Esophagus squamous epithelium (tissue), 4 donors: Measurements from ENCODE around the gene PRKCE.

Experiments
- POLR2A ChIP-seq, 4 donors: fragments of 450-650 bp; IDR thresholded peaks; one replicate each; pipeline ENCODE4 v1.6.1; 2017; ENCODE audit warnings: antibody characterized with exemption in 4 of 4, mild to moderate bottlenecking in 4 of 4, moderate library complexity in 3 of 4
- TF ChIP-seq, protein P1 (sequence below), 6 experiments: fragments of 450-650 bp in 4 of 6; fragments of 200-600 bp in 2 of 6; sonication (generic) in 2 of 6; IDR thresholded peaks; one replicate each; pipeline ENCODE4 v1.5.1; 2016 to 2019; ENCODE audit warnings: antibody characterized with exemption in 6 of 6, mild to moderate bottlenecking in 4 of 6, moderate library complexity in 4 of 6

GRCh38 chr2:46157072-46157965, 505.8 kb downstream of the PRKCE start:
- TF ChIP-seq, protein P1, sequence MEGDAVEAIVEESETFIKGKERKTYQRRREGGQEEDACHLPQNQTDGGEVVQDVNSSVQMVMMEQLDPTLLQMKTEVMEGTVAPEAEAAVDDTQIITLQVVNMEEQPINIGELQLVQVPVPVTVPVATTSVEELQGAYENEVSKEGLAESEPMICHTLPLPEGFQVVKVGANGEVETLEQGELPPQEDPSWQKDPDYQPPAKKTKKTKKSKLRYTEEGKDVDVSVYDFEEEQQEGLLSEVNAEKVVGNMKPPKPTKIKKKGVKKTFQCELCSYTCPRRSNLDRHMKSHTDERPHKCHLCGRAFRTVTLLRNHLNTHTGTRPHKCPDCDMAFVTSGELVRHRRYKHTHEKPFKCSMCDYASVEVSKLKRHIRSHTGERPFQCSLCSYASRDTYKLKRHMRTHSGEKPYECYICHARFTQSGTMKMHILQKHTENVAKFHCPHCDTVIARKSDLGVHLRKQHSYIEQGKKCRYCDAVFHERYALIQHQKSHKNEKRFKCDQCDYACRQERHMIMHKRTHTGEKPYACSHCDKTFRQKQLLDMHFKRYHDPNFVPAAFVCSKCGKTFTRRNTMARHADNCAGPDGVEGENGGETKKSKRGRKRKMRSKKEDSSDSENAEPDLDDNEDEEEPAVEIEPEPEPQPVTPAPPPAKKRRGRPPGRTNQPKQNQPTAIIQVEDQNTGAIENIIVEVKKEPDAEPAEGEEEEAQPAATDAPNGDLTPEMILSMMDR (IDR thresholded peaks at IDR 0.05): no peak
- no peak for TF ChIP-seq POLR2A (IDR thresholded peaks at IDR 0.05)
